ENCODE measurements around the gene LHFPL6. TPM values are rescaled to one million over a fixed set of nuclear protein-coding genes. Genes with fewer than 3 reads are reported as not detected.

LHFPL6 gene
- total and polyA plus RNA-seq, 10 of the 15 experiments (the other 5 are each of a cell fraction or from before 2014, with no cell fraction given), result 0.11 to 4.6 (median 0.41) TPM

- WGBS (ENCODE audit: insufficient coverage, insufficient replicate concordance, low lambda C conversion rate, missing lambda C conversion rate), result 74% methylated on average over 4 of the region's 4 CpGs
- Histone ChIP-seq H3K4me1 (ENCODE audit: control insufficient read depth, insufficient read depth, low read length) (no peaks in the 10 kb centered on the region), H3K36me3 (ENCODE audit: control insufficient read depth in 2 of 2, insufficient read depth in 2 of 2, low read length in 1 of 2) (no peaks in the 10 kb centered on the region), H3K9me3 (replicated peaks; ENCODE audit: control insufficient read depth, insufficient read depth, low read length) (no peaks in the 10 kb centered on the region), H2AFZ (ENCODE audit: control insufficient read depth, low read depth, low read length) (no peak overlapping the region), H3K4me3 (no peak overlapping the region), H3K27ac (ENCODE audit: control insufficient read depth, insufficient read depth) (no peak overlapping the region), H3K79me2 (ENCODE audit: control insufficient read depth, insufficient read depth, low read length) (no peaks in the 10 kb centered on the region), H3K4me2 (ENCODE audit: control insufficient read depth, insufficient read depth) (no peak overlapping the region), H3K27me3 (replicated peaks in 1 of 2; ENCODE audit: control insufficient read depth in 2 of 2, insufficient read depth in 2 of 2, low read length in 1 of 2) (no peaks in the 10 kb centered on the region), H4K20me1 (ENCODE audit: control insufficient read depth, insufficient read depth) (no peaks in the 10 kb centered on the region), H3K9ac (ENCODE audit: control insufficient read depth, insufficient read depth, low read length) (no peak overlapping the region)
- CTCF ChIA-PET, result no interaction called here
- in situ Hi-C loops (cut with MboI) (no loop called here), intact Hi-C loops (cut with micrococcal nuclease; ENCODE audit: unreplicated experiment) (no loop called here)
- TF ChIP-seq ZNF622 (IDR thresholded peaks at IDR 0.05) (no peak), ATF7 (IDR thresholded peaks at IDR 0.05; ENCODE audit: low read depth) (no peak), ZNF217 (IDR thresholded peaks at IDR 0.05) (no peak), SREBF1 (IDR thresholded peaks at IDR 0.05; ENCODE audit: low read length) (no peak), IKZF2 (IDR thresholded peaks at IDR 0.05) (no peak), IRF4 (IDR thresholded peaks at IDR 0.05; ENCODE audit: low read depth, low read length) (no peak), ZSCAN29 (IDR thresholded peaks at IDR 0.05) (no peak), MLLT1 (IDR thresholded peaks at IDR 0.05) (no peak), NR2F1 (conservative IDR thresholded peaks at IDR 0.05) (no peak), NFYB (IDR thresholded peaks at IDR 0.05; ENCODE audit: insufficient read depth, low read depth, low read length) (no peak), BHLHE40 (IDR thresholded peaks at IDR 0.05; ENCODE audit: borderline replicate concordance in 1 of 2, low read depth in 2 of 2, low read length in 1 of 2) (no peak), POLR2A (IDR thresholded peaks at IDR 0.05; ENCODE audit: low read depth, low read length) (no peak), MYB (IDR thresholded peaks at IDR 0.05; ENCODE audit: borderline replicate concordance, low read depth, low read length) (no peak), PAX5 (IDR thresholded peaks at IDR 0.05; ENCODE audit: borderline replicate concordance, low read depth, low read length) (no peak), CHD4 (IDR thresholded peaks at IDR 0.05) (no peak), SRF (IDR thresholded peaks at IDR 0.05; ENCODE audit: low read depth in 2 of 2, low read length in 2 of 2) (no peak), NBN (IDR thresholded peaks at IDR 0.05) (no peak), SUZ12 (IDR thresholded peaks at IDR 0.05; ENCODE audit: unreplicated experiment) (no peak)
- TF ChIP-seq, protein P1, sequence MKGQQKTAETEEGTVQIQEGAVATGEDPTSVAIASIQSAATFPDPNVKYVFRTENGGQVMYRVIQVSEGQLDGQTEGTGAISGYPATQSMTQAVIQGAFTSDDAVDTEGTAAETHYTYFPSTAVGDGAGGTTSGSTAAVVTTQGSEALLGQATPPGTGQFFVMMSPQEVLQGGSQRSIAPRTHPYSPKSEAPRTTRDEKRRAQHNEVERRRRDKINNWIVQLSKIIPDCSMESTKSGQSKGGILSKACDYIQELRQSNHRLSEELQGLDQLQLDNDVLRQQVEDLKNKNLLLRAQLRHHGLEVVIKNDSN (IDR thresholded peaks at IDR 0.05; ENCODE audit: borderline replicate concordance, extremely low read length, insufficient read depth, low read depth, low read length), result no peak
- TF ChIP-seq, protein P2, sequence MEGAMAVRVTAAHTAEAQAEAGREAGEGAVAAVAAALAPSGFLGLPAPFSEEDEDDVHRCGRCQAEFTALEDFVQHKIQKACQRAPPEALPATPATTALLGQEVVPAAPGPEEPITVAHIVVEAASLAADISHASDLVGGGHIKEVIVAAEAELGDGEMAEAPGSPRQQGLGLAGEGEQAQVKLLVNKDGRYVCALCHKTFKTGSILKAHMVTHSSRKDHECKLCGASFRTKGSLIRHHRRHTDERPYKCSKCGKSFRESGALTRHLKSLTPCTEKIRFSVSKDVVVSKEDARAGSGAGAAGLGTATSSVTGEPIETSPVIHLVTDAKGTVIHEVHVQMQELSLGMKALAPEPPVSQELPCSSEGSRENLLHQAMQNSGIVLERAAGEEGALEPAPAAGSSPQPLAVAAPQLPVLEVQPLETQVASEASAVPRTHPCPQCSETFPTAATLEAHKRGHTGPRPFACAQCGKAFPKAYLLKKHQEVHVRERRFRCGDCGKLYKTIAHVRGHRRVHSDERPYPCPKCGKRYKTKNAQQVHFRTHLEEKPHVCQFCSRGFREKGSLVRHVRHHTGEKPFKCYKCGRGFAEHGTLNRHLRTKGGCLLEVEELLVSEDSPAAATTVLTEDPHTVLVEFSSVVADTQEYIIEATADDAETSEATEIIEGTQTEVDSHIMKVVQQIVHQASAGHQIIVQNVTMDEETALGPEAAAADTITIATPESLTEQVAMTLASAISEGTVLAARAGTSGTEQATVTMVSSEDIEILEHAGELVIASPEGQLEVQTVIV (IDR thresholded peaks at IDR 0.05; ENCODE audit: borderline replicate concordance, partially characterized antibody), result no peak
- SMC1A ChIA-PET (ENCODE audit: uncharacterized antibody, unreplicated experiment), result interaction anchor here (1.0 kb wide), 1 partner anchor 8 kb away, joined by 3 read pairs; no protein-coding TSS in a partner anchor
- POLR2A ChIA-PET, result no interaction called here
- RAD21 ChIA-PET (ENCODE audit: unreplicated experiment), result no interaction called here
- BruUV-seq (replicated peaks), result no TSS peak
- DNase-seq (ENCODE audit: low read depth, low spot score) (no peak), ATAC-seq (no peak), FAIRE-seq (no peak)
These were observed 80.7 kb downstream of the LHFPL6 start for GRCh38 chr13:39522329-39522728.
